GM19452 (cell line): ENCODE results near the gene SCOC.
"Not testable (repeated sequence)": the region's sequence is repeated elsewhere in the genome, so short reads cannot be mapped to it uniquely, and the experiment has no call there.

Experiments used
- ATAC-seq: cut with Tn5 transposase; IDR thresholded peaks from one replicate; pipeline ENCODE4 v1.9.1; 2021; ENCODE audit not compliant: unreplicated experiment

SCOC gene

DNA sequence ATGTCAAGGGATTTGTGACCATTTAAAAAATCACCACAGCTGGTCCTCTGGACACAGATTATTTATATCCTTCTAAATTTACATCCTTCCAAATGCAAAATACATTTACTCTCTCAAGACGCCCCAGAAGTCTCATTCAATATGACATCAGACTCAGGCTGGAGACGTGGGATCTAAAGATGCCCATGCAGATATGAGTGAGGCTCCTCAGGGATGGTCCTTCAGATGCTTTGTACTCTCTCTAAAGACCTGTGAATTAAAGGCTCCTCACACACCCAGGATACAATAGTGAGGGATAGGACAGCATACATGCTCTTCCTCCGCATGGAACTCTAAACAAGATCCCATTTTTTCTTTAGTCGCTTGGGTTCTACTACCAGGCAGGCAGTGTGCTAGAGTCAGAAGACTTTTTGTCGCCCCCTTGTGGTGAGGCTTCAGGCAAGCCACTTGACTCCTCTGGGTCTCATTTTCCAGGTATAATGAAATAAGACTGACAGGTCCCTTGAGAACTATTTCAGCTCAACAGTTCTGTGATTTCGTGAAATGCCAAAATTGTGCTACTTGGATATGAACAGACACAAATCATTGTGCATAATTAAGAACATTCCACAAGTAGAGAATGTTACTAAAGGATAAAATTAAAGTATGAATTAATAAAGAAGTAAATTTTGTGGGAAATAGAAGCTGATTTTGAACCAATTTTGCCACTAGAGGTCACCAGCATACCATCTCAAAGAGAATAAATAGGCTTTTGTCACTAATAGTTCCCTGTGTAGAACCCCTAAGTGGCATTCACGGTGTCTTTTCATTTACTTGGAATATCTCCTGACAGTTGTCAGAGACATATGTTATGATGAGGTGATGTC is 13.7 kb upstream of the SCOC start:
- peak; percentile 97 for ATAC-seq

DNA sequence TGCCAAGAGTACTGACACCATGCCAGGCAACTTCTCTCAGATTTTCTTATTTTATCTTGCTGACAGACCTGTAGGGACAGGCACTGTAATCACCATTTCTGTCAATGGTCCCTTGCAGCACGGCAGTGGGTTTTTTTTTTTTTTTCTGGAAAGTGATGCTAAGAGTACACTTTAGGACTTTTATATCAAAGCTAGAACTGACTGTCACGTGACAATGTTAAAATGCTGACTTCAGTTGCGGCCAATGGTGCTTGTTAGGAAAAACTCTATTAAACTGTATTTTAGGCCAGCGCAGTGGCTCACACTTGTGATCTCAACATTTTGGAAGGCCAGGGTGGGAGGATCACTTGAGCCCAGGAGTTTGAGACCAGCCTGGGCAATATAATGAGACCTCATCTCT is 12.3 kb upstream of the SCOC start:
- ATAC-seq = no peak

DNA sequence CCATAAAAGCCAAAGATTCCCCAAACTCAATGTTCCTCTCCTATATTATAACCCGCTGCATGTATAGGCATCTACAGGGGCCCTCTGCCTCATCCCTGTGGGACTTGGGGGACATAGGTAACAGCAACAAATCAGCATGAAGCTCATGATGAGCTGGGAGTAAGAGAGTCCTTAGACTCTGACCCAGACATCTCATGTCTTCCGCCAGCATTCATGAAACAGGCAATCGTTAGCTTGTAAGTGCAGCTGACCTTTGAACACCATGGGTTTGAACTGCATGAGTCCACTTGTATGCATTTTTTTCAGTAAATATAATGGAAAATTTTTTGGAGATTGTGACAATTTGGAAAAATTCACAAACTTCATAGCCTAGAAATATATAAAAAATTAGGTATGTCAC is 10.4 kb upstream of the SCOC start:
- no peak for ATAC-seq

DNA sequence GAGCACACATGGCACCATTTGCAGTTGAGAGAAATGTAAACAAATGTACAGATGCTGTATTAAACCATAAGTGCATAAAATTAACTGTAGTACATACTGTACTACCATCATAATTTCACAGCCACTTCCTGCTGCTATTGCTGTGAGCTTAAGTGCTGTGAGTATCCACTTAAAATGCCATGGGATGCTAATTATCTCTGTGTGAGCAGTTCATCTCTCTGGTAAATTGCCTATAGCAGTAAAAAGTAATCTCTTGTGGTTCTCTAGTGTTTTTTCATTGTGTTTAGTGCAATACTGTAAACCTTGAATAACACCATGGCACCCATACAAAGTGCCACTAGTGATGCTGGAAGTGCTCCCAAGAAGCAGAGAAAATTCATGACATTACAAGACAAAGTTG is 9.9 kb upstream of the SCOC start:
- ATAC-seq = no peak

DNA sequence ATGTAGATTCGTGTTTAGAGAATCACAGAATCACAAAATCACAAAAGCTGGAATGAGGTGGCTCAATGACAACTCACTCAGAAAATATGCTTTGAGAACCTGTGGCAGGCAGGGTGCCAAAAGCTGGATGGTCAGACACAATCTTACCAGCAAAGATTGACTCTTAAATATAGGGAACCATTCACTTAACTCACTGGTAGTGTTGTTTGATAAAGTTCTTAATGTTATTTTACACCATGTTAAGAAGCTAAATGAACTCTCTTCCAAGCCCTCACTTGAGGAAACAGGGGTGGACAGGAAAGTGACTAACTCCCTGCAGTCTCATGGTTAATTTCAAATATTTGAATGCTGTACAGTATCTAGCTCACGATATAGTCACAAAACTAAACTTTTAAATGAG is 5.7 kb upstream of the SCOC start:
- no peak for ATAC-seq

DNA sequence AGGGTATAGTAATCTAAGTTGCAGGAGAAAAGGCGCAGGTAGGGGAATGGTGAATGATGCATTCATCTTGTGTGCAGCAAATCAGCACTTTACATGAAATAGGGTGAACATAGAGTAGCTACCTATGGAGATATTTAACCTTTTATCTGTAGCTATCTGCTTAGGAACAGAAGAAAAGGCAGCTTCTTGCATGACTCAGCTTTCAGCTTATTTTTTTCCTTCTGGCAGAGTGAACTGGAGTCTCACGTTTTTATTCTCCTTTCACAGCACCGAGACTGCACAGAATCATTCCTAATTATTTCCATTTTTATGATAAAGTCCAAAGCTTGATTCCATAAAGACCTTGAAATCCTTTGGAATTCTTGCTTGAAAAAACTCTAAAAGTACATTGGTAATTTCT is 4.8 kb upstream of the SCOC start:
- no peak for ATAC-seq

DNA sequence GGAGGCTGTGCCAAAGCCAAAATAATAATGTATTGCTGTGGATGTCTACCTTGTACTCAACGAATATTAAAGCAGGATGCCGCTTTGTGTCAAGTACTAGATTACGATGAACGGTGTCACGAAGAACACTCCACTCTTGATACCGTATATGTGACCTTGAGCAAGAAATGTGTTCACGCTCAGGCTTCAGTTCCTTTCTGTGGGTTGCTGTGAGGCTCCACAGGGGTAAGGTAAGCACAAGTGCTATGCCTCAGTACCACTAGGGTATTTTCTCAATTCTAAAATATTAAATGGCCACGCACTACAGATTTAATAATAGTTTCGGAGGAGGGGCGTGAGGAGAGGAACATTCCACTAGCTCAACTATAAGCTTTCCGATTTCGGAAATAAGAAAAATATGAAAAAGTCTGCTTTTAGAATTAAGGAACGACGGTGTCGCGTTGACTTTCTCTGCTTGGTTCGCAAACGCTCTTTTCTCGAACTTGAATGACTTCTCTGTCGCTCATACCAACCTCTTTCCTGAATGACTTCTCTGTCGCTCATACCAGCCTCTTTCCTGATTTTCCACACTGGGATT is 607 bp upstream of the SCOC start:
- peak; percentile 62 for ATAC-seq

DNA sequence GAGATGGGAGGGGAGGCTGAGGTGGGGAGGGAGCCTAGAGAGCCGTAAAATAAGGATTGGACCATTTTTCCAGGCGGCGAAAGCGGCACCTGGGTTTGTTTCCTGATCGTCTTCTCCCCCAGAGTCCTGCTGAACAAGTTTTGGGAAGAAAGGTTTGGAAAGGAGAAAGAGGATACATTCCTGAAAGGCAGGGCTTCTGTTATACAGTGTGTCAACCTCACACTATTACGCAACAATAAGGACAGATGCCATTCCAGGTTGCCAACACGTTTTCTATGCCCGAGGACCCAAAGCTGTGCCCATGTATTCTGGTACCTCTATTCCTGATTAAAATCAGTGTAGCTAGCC is 658 bp downstream of the SCOC start:
- ATAC-seq = no peak

DNA sequence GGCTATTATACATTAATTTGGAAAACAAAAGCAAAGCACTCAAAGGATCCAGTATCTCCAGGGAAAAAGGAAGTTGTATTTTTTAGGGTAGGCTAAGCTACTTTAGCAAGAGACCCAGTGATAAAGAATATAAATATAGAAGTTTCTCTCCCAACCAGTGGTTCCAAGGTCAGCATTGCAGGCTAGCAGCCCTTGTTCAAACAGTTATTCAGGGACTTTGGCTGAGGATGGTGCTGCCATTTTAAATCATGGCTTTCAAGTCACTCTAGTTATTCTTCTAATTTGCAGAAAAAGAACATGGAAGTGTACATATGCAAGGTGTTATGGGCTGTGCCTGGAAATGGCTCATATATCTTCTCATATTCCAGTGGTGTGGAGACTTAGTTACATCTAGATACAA is 9.3 kb downstream of the SCOC start:
- ATAC-seq = no peak

DNA sequence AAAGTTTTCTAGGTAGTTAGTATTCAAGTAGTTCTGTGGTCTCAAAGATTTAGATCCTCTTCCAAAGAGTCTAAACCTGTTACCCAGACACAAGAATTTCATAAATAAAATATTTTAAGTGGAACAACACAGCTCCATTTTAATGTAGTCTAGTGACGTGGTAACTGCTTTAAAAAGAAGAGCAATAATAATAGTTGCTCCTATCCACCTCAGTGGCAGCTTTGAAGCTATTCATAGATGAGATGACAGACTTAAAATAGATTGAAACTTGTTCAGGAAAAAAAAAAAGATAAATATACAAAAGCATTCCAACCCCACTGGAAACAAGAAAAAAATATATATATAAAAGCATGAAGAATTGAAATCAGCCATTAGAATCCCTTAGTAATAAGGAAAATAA is 14.6 kb downstream of the SCOC start:
- ATAC-seq = no peak

DNA sequence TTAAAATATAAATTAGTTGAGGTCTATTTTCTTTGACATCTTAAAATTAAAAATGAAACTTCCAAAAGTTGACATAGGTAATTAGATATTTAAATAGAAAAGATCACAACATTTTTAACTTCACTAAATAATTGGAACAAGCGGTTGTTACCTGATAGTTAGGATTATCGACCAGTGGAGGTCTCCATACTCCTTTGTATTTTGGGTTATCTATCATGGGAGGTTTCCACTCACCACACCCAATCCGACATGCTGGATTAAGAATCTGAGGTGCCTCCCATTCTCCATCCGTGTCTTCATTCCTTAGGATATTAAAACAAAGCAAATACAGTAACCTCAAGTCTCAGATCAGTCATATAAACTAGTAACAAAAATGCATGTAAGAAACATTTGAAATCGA is 22.2 kb downstream of the SCOC start:
- no peak for ATAC-seq

DNA sequence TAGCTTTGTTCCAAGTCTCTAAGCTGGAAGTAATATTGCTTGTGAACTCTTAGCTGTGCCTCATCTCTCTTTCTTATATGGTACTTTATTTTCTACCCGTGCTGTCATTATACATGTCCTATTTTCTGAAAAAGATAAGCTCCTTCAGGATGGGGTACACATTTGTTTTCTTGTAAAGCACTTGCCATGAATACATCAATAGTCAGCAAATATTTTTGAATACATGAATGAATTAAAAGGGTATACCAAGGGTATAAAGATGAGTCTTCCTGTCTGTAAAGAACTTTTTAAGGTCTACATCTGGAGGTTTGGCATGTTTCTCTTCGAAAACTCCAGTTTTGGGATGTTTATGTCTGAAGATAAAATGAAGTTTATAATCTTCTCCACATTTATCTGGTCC is 26.7 kb downstream of the SCOC start:
- no peak for ATAC-seq

DNA sequence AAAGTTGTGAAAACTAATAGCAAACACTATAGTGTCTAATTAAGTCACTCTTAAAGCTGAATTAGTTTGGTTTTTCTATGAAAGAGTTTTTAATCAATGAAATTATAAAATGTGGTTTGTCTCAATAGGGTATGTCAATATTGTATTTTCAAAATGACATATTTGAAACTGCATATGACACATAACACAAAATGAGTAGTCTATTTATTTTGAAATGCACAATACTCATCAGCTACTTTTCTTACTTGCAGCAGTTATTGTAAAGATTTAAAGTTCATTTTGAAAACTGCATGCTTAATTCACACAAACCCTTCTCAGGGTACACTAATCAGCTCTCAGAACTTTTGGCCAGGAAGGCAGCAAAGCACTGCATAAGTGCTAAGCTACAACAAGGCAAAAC is 32.8 kb downstream of the SCOC start:
- ATAC-seq = no peak

DNA sequence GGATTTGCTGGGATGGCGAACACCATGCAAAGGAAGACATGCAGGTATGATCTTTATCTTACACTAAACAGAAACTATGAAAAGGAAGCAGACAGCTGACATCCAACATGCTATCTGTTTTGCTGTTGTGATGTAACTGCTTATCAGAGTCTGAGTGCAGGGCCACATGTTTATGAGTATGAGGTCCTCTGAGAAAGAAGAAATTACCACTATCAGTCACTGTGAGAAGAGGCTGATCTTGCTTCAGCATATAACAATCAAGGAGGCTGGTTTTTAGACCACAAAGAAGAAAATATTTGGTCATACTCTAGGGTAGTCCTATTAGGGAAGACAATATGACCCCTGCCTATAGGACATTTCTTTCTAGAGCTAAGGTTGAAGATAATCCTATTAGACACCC is 35.5 kb downstream of the SCOC start:
- ATAC-seq = no peak

DNA sequence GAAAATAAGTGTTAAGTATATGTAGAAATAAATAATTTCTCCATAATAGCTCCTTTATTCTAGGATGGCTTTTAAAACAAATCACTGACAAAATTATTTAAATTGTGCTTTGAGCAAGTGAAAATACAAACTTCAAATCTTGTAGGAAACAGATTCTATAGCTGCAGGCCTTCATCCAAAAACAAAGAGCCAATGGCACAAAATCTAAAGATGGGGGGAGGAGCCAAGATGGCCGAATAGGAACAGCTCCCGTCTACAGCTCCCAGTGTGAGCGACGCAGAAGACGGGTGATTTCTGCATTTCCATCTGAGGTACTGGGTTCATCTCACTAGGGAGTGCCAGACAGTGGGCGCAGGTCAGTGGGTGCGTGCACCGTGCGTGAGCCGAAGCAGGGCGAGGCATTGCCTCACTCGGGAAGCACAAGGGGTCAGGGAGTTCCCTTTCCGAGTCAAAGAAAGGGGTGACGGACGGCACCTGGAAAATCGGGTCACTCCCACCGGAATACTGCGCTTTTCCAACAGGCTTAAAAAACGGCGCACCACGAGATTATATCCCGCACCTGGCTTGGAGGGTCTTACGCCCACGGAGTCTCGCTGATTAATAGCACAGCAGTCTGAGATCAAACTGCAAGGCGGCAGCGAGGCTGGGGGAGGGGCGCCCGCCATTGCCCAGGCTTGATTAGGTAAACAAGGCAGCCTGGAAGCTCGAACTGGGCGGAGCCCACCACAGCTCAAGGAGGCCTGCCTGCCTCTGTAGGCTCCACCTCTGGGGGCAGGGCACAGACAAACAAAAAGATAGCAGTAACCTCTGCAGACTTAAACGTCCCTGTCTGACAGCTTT is 39.9 kb downstream of the SCOC start:
- not testable (repeated sequence) for ATAC-seq

DNA sequence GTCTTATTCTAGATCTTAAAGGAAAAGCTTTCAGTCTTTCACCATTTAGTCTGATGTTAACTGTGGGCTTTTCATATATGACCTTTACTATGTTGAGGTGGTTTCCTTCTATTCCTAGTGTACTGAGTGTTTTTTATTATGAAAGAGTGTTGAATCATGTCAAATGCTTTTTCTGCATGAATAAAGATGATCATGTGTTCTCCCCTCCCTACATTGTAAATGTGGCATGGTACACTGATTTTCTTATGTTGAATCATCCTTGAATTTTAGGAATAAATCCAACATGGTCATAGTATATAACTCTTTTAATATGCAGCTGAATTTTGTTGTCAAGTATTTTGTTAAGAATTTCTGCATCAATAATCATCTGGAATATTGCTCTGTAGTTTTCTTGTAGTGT is 49.7 kb downstream of the SCOC start:
- ATAC-seq = no peak

DNA sequence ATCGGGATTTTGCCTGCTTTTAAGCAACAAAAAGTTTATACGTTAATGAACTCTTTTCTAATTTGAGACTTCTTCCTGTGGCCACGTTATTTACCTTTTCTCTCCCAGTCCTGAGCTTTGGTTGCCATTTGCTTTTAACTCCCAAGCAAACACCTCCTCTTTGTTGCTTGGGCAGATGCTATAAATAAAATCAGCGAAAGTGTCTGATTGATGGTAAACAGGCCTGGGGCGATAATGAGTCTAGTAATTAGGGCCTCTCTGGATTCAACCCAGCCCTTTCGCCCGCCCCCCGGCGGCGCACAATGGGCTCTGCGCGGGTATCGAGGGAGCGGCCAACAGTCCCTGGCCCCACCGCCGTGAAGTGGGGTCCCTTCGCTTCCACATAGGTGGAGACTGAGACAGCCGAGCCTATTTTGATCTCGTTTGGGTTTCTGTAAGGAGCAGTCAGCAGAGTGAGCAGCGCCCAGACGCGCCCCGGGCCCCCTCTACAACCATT is 53.2 kb downstream of the SCOC start:
- ATAC-seq = peak; percentile 7

DNA sequence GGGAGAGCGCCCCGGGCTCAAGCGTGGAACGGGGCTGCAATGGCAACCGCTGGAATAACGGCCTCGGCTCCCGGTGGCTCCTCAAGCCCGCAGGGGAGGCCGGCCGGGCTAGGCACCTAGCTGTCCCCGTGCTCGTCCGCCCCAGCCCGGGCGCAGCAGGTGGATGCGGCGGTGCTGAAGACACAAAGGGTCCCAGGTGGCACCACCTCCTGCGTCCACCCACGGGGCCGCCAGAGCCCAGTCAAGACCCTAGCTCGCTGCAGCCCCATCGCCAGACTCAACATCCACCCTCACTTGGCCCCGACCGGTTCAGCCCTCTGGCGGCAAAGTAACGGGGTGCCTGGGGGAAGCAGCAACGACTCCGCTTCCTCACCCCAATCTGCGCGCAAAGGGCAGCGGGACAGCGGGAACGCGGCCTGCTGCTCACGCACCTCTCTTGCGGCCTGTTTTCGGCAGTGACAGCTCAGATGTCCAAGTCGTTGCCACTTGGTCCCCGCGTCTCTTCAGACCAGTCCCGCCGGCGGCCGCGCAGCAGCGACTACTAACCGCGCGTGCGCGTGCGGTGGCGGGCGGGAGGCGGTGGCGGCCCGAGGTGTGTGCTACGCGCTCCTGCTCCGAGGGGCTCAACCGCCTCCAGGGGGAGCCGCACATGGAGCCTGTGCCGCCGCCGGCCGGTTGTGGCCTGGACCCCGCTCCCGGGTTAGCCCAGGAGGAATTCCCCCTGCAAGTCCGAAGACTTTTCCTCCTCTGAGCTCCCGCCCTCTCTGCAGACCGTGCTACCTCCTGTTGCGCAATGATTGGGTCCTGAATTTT is 53.9 kb downstream of the SCOC start, which contains the start of gene CLGN:
Gene CLGN, minus strand, starts transcription at position 543 of the 813 bp plus-strand sequence. CDS start 14,570 bp downstream, outside the sequence.
- peak; percentile 87 for ATAC-seq

DNA sequence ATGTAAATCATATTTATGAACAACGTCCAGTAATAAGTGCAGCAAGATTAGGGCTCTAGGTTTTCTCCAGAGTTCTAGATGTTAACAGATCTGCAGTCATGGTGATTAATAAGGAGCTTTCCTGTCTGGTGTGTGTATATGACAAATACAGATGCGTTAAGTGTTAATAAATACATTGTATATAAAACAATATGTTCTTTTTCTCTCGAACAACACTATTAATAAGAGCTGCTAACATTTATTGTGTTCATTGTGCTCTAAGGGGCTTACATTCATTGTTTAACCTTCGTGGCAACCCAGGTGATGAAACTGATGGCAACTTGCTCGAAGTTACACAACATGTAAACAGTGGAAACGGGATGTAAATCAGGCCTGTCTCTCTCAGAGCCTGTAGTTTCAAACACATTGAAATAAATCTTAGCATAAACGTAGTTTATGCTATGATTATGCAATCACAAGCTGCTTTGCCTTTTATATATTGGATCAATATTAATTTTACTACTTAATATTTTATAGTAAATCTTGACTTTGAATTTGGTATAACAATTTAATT is 54.5 kb downstream of the SCOC start:
- no peak for ATAC-seq
